ENCODE measurements around the gene BCHE. TPM values are rescaled to one million over a fixed set of nuclear protein-coding genes. Genes with fewer than 3 reads are reported as not detected.

Gene BCHE
- total and polyA plus RNA-seq, 2 experiments from 2014 or later, result 4.1 to 9.5 TPM

DNA sequence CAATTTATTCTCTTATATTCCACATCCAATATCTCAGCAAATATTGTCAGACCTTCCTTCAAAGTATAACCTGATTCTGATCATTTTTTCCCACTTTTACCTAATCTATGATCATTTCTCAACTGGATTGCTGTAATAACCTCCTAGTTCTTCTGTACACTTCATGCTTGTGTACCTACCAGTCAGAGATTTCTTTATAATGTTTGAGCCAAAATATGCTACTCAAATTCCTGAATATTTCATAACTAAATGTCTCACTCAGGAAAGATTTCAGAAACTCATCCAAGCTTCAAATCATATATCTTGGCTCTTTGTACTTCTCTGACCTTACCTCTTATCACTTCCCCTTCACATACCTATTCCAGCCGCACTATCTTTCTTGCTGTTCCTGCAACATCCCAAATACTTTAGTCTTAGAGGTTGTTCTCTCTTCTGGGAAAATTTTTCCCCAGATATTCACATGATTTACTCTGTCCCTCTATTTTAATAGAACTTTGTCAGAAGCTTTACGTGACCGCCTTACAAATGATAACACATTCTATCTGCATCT lies 20.0 kb downstream of the BCHE start:
- TF ChIP-seq, protein P1, sequence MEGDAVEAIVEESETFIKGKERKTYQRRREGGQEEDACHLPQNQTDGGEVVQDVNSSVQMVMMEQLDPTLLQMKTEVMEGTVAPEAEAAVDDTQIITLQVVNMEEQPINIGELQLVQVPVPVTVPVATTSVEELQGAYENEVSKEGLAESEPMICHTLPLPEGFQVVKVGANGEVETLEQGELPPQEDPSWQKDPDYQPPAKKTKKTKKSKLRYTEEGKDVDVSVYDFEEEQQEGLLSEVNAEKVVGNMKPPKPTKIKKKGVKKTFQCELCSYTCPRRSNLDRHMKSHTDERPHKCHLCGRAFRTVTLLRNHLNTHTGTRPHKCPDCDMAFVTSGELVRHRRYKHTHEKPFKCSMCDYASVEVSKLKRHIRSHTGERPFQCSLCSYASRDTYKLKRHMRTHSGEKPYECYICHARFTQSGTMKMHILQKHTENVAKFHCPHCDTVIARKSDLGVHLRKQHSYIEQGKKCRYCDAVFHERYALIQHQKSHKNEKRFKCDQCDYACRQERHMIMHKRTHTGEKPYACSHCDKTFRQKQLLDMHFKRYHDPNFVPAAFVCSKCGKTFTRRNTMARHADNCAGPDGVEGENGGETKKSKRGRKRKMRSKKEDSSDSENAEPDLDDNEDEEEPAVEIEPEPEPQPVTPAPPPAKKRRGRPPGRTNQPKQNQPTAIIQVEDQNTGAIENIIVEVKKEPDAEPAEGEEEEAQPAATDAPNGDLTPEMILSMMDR (IDR thresholded peaks at IDR 0.05; ENCODE audit: poor library complexity), result no peak
- no peak for TF ChIP-seq EZH2 (IDR thresholded peaks at IDR 0.05; ENCODE audit: borderline replicate concordance)
- no peak for TF ChIP-seq EZH2phosphoT487 (IDR thresholded peaks at IDR 0.05; ENCODE audit: low read depth, severe bottlenecking, unreplicated experiment)
- no peaks in the 10 kb centered on the region for H3K27me3 ChIP-seq
- 89% methylated on average over 3 of the region's 3 CpGs for WGBS (ENCODE audit: low lambda C conversion rate, missing lambda C conversion rate)
- no peaks in the 10 kb centered on the region for H3K9me3 ChIP-seq (ENCODE audit: low read depth)
- H2AFZ ChIP-seq, result no peak overlapping the region
- H3K27ac ChIP-seq, result no peak overlapping the region
- H3K4me3 ChIP-seq, result no peak overlapping the region
- H3K4me1 ChIP-seq (ENCODE audit: insufficient read depth), result no peaks in the 10 kb centered on the region
- no peaks in the 10 kb centered on the region for H3K79me2 ChIP-seq
- DNase-seq (ENCODE audit: low spot score), result no peak
- H3K9me2 ChIP-seq (replicated peaks; ENCODE audit: insufficient read depth), result no peaks in the 10 kb centered on the region
- no peaks in the 10 kb centered on the region for H3K36me3 ChIP-seq (replicated peaks; ENCODE audit: insufficient read depth, low read depth)
- H4K20me1 ChIP-seq (ENCODE audit: insufficient read depth, poor library complexity, severe bottlenecking), result no peaks in the 10 kb centered on the region
- no peak overlapping the region for H3K4me2 ChIP-seq

- no peak overlapping the region for H3K27ac ChIP-seq
- H2AFZ ChIP-seq, result no peak overlapping the region
- no peaks in the 10 kb centered on the region for H3K27me3 ChIP-seq
- no peaks in the 10 kb centered on the region for H3K36me3 ChIP-seq (replicated peaks; ENCODE audit: insufficient read depth, low read depth)
- H3K4me3 ChIP-seq, result no peak overlapping the region
- no peaks in the 10 kb centered on the region for H3K79me2 ChIP-seq
- H4K20me1 ChIP-seq (ENCODE audit: insufficient read depth, poor library complexity, severe bottlenecking), result no peaks in the 10 kb centered on the region
- TF ChIP-seq, protein P1 (IDR thresholded peaks at IDR 0.05; ENCODE audit: poor library complexity), result no peak
- TF ChIP-seq EZH2 (IDR thresholded peaks at IDR 0.05; ENCODE audit: borderline replicate concordance) (no peak), EZH2phosphoT487 (IDR thresholded peaks at IDR 0.05; ENCODE audit: low read depth, severe bottlenecking, unreplicated experiment) (no peak)
- no peak overlapping the region for H3K4me2 ChIP-seq
- H3K9me2 ChIP-seq (replicated peaks; ENCODE audit: insufficient read depth), result no peaks in the 10 kb centered on the region
- 90% methylated on average over 1 of the region's 1 CpG for WGBS (ENCODE audit: low lambda C conversion rate, missing lambda C conversion rate)
- no peaks in the 10 kb centered on the region for H3K4me1 ChIP-seq (ENCODE audit: insufficient read depth)
- no peak for DNase-seq (ENCODE audit: low spot score)
- H3K9me3 ChIP-seq (ENCODE audit: low read depth), result no peaks in the 10 kb centered on the region
Measured at GRCh38 chr3:165816209-165816608, 21.0 kb downstream of the BCHE start.

DNA sequence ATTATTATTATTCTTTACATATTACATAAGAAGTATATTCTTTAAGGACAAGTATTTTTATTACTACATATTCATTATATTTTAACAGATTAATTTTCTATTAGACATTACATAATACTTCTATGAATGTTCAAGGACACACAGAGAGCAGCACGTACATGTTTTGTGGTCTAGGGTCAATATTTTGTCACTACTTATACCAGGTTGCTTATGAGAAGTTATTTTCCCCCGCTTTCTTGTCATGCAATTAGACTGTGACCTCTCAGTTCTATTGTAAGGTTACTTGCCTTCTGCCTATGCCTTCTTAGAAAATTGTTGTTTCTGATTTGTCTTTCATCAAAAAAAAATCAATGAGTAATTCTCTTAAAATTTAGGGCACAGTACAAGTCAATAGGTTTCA lies 21.5 kb downstream of the BCHE start:
- TF ChIP-seq EZH2 (IDR thresholded peaks at IDR 0.05; ENCODE audit: borderline replicate concordance) (no peak), EZH2phosphoT487 (IDR thresholded peaks at IDR 0.05; ENCODE audit: low read depth, severe bottlenecking, unreplicated experiment) (no peak)
- TF ChIP-seq, protein P1 (IDR thresholded peaks at IDR 0.05; ENCODE audit: poor library complexity), result no peak
- Histone ChIP-seq H3K9me3 (ENCODE audit: low read depth) (no peaks in the 10 kb centered on the region), H3K4me1 (ENCODE audit: insufficient read depth) (no peaks in the 10 kb centered on the region), H3K4me2 (no peak overlapping the region), H3K27me3 (no peaks in the 10 kb centered on the region), H3K9me2 (replicated peaks; ENCODE audit: insufficient read depth) (no peaks in the 10 kb centered on the region), H3K27ac (no peak overlapping the region), H3K36me3 (replicated peaks; ENCODE audit: insufficient read depth, low read depth) (no peaks in the 10 kb centered on the region), H3K4me3 (no peak overlapping the region), H2AFZ (no peak overlapping the region), H4K20me1 (ENCODE audit: insufficient read depth, poor library complexity, severe bottlenecking) (no peaks in the 10 kb centered on the region), H3K79me2 (no peaks in the 10 kb centered on the region)
- no peak for DNase-seq (ENCODE audit: low spot score)
- WGBS (ENCODE audit: low lambda C conversion rate, missing lambda C conversion rate), result 87% methylated on average over 2 of the region's 2 CpGs

Data from hepatocyte (in vitro differentiated cells).